Measurements from ENCODE around the gene SCN9A.
"Not testable (repeated sequence)": the region's sequence is repeated elsewhere in the genome, so short reads cannot be mapped to it uniquely, and the experiment has no call there.

The SCN9A gene

GRCh38 chr2:166373951-166374350 is 1.8 kb downstream of the SCN9A start:
- ATAC-seq, result no peak

- no peak for ATAC-seq
Observed at GRCh38 chr2:166373539-166373938, 2.2 kb downstream of the SCN9A start.

DNA sequence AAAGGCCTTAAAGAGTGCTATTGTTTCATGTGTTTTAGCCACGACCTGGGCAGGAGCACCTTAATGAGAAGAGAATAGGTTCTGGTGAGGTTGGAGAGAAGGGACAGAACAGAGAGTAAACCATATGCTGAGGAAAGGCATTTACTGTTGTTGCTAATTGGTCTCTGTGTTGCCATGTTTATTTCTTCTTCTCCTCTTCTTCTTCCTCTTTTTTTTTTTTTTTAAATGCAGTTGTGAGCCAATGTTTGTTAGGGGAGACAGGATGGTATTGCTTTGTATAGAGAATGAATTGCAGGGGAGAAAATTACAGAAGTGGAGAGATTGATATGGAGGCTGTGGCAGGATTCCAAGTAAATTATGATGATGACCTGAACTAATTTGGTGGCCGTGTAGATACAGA is 2.6 kb downstream of the SCN9A start:
- ATAC-seq, result no peak

DNA sequence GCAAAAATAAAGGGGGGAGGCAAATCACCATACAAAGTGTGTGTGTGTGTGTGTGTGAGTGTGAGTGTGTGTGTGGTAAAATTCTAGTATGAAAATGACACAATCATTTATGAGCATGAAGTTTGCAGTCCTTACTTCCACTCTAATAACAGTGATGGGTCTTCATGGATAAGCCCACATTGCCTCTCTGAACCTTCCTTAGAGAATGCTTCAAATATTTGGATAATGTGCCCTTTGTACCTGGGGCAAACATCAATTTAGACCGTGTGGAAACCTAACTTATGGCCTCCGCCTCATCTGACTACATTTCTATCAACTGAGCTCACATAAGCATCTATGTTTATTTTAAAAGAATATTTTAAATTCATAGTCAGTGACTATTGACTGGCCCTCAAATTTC is 3.7 kb downstream of the SCN9A start:
- no peak for ATAC-seq

DNA sequence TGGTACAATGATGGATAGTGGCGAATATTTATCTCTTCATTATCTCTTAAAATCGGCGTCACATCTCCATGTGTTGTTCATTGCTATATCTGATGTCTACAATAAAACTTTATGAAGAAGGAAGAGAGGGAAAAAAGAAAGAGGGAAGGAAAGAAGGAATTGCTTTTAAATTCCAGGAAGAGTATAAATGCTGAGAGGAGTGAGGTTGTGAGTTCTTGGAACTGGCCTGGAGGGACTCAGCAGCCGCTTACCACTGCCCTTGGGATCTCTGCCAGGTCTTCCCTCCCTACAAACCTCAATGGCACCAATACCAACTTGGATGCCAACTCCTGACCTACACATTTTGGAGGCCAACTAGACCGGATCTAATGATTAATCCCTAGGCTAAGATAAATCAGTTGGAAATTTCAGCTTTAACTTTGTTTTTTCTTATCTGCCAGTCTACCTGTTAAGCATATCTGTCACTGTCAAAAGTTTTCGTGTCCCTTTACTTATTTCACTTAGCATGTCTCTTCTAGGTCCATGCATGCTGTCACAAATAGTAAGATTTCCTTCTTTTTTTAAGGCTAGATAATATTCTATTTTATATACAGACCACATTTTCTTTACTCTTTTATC is 9.8 kb downstream of the SCN9A start:
- no peak for ATAC-seq

GRCh38 chr2:166365239-166365638 is 10.5 kb downstream of the SCN9A start:
- no peak for ATAC-seq

DNA sequence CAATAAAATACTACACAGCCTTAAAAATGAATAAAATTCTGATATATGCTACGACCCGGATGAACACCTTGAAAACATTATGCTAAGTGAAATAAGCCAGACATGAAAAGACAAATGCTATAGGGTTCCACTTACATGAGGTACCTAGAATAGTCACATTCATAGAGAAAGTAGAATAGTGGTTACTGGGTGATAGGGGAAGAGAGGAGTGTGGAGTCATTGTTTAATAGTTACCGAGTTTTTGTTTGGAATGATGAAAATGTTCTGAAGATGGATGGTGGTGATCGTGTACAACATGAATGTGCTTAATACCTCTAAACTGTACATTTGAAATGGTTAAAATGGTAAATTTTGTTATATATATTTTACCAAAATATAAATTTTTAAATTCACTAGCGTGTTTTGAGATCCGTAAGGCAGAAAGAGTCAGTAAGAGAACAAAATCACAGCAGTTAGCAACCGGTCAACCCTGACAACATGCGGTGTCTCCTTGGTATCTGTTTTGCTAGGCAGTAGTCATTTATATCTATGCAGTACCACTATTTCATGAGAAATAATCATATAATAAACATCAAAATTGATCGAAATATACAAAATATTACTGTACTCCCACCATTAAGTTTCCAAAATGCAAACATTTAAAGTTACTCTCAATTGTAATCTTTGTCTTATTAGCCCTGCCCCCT is 11.1 kb downstream of the SCN9A start:
- no peak for ATAC-seq

DNA sequence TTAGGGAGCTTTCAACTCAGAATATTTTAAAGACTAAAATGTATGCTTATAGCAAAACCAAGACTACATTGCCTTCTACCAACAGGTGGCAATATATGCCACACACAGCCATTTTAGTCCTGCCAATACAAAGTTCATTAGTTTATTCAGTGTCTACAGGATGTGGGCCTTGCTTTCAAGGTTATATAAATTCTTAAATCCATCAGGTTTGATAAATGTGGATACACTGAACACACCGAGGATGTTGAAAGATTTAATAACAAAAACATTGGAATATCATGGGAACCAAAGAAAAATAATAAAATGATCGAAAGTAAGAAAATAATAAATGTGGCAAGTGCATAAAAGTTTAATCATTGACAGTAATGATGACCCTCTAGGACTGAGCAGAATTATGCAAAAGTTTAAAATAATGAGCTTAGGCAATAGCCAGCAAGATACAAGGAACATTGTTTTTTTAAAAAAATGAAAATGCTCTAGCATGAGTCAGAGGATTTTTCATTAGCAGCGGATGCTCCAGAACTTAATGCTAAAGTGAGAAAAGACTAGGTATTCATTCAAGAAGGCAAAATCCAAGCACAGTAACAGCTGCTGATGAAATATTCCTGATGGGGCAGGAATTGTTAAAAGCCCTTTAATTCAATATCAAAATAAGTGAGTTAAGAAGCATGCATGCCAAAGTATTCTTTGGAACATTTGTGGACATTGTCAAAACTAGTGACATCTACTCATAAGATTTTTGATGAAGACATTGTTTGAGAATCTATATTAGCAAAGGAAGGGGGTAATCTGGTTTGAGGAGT is 14.2 kb downstream of the SCN9A start:
- no peak for ATAC-seq

DNA sequence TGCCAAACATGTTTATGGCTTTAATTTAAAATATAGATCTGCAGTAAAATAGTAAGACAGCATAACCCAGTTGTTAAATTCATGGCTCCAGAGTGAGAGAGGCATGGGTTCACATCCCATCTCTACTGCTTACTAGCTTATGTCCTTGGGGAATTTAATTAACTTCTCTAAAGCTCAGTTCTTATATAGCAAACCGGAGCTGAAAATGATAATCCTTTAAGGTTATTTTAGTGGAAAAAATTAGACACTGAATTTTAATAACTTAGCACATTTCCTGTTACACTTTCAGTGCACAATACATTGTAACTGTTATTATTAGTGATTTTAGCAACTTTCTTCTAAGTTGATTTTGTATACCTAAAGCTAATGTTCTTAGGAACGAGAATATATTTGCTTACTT is 14.8 kb downstream of the SCN9A start:
- ATAC-seq, result no peak

DNA sequence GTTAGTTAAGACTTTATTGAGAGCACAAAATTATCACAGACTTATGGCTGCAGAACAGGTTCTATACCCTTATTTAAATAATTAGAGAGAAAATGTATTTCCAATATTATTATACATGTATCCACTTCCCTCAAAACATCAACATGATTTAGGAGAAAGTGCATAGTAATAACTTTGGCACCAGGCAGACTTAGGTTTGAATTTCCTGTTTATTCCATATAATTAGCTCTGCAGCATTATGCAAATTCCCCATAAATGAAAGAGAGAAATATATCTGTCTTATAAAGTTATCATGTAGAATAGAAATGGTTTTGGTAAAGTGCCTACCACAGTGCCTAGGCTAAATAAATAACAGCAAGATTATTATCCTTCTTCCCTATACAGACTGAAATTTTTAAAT is 15.3 kb downstream of the SCN9A start:
- ATAC-seq, result no peak

DNA sequence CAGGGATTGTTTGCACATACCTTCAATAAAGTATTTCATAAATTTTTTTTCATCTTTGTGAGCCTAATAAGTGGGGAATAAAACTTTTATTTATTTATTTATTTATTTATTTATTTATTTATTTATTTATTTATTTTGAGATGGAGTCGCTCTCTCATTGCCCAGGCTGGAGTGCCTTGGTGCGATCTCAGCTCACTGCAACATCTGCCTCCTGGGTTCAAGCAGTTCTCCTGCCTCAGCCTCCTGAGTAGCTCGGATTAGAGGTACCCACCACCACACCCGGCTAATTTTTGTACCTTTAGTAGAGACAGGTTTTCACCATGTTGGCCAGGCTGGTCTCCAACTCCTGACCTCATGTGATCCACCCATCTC is 17.8 kb downstream of the SCN9A start:
- not testable (repeated sequence) for ATAC-seq

- ATAC-seq, result no peak
Observed at GRCh38 chr2:166357068-166357949, 18.4 kb downstream of the SCN9A start.

- ATAC-seq, result no peak
Observed at GRCh38 chr2:166351319-166351718, 24.4 kb downstream of the SCN9A start.

- ATAC-seq, result no peak
Observed at GRCh38 chr2:166350525-166350924, 25.2 kb downstream of the SCN9A start.

- ATAC-seq, result no peak
Observed at GRCh38 chr2:166344286-166345113, 31.2 kb downstream of the SCN9A start.

GRCh38 chr2:166343467-166343866 is 32.3 kb downstream of the SCN9A start:
- no peak for ATAC-seq

DNA sequence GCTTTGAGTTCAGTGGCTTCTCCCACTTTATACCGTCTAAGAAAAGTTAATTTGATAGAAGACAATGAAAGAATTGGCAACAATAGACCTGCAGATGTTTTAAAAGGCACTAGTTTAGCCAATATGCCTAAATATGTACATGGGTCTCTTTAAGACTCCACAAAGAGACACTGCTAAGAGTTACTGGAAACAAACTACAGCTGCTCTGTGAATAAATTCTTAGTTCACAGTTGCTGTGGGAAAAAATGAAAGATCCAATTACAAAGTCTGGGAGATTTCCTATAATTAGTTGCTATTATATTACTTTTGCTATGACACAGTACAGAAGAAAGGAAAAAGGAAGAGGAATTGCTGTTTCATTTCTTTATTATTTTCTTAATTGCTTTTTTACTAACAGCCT is 34.3 kb downstream of the SCN9A start:
- no peak for ATAC-seq

- no peak for ATAC-seq
Observed at GRCh38 chr2:166338831-166339339, 36.9 kb downstream of the SCN9A start.

DNA sequence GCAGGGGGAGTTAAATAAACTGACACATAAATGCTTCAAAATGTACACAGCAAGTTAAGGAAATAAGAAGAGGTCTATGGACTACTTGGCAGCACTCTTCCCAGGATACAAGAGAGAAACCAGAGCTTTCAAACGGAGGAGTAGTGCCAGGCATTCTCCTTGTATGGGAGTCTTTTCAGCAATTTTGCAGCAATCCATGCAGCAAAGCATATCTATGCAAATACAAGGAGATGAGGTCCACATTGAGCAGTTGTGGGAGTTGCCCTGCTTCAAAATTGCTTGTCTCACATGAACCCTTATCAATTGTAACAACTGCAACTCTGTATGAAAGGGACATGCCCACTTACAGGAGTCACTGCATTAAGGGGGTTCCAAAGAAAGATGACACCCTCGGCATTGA is 37.8 kb downstream of the SCN9A start:
- ATAC-seq, result no peak

DNA sequence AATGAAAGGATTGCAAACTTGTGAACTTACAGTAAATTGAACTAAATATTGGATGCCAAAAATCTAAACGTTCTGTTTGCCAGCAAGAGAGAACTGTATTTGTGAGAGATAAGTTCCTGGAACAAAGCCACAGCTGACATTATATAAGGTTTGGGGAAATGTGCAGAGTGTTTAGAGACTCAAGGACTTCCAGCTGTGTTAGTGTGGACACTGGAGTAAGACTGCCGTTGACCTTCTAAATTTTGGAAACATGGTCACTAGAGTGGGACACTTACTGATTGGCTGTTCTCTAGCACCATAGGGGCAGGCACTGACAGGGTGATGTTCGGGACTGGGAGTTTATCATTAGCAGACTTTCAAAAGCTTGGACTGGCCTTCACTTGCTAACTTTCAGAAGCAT is 40.5 kb downstream of the SCN9A start:
- ATAC-seq, result no peak

DNA sequence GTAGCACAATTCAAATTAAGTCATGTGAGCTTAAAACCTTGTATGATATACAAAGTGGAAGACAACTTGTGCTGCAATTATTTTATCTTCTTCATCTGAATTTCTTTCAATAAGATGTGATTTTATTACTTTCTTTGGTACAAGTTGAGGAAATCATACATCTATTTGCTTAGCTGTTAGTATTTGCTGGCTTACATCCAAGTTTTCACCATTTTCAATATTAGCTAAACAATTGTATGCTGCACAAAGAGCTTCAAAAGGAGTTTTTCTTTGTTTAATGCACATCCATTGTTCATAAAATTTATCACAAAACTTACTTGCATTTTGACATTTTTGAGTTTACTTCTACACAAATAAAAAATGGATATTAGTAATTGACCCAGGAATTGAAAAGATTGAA is 40.9 kb downstream of the SCN9A start:
- no peak for ATAC-seq

- ATAC-seq, result no peak
Observed at GRCh38 chr2:166333801-166334200, 41.9 kb downstream of the SCN9A start.
